NCI-H187 (cell line): ENCODE data around the gene NRM.
"Not testable (repeated sequence)": the region's sequence is repeated elsewhere in the genome, so short reads cannot be mapped to it uniquely, and the experiment has no call there.

Source experiments
- DNase-seq, 2 experiments: peaks; one replicate each; lab custom pipeline; 2025; lab: John Stamatoyannopoulos, UW

The NRM gene

GRCh38 chr6:30690403-30691207 is at the start of gene NRM:
NRM (minus strand) TSS chr6:30690984; CDS start chr6:30690974, 10 bp downstream.
- peak; percentile 72 to 85 for DNase-seq

- DNase-seq, result no peak
Observed at GRCh38 chr6:30740540-30740870, 49.7 kb upstream of the NRM start.

GRCh38 chr6:30738532-30738931 is 47.7 kb upstream of the NRM start:
- DNase-seq, result no peak

GRCh38 chr6:30735668-30736314 is 45.0 kb upstream of the NRM start:
- no peak for DNase-seq

- DNase-seq, result no peak
Observed at GRCh38 chr6:30732237-30732943, 41.6 kb upstream of the NRM start.

GRCh38 chr6:30730601-30731435 is 40.0 kb upstream of the NRM start:
- DNase-seq, result peak; percentile 66 to 72

GRCh38 chr6:30727920-30728553 is 37.3 kb upstream of the NRM start:
- no peak for DNase-seq

GRCh38 chr6:30726506-30727413 is 36.0 kb upstream of the NRM start:
- DNase-seq, result no peak

- DNase-seq, result no peak
Observed at GRCh38 chr6:30725713-30726505, 35.1 kb upstream of the NRM start.

GRCh38 chr6:30724906-30725667 is 34.3 kb upstream of the NRM start:
- no peak for DNase-seq

- DNase-seq, result not testable (repeated sequence)
Observed at GRCh38 chr6:30723843-30724741, 33.3 kb upstream of the NRM start.

- not testable (repeated sequence) for DNase-seq
Observed at GRCh38 chr6:30723159-30723842, 32.5 kb upstream of the NRM start.

GRCh38 chr6:30722280-30723112 is 31.7 kb upstream of the NRM start:
- DNase-seq, result peak; percentile 51 to 82

GRCh38 chr6:30722025-30722279 is 31.2 kb upstream of the NRM start:
- not testable (repeated sequence) for DNase-seq

- peak; percentile 77 to 90 for DNase-seq
Observed at GRCh38 chr6:30721198-30722024, 30.6 kb upstream of the NRM start.
